MM.1S (cell line): ENCODE measurements around the gene MRPL43.

Experiments
- DNase-seq: peaks from one replicate; pipeline ENCODE4 v3.0.0-alpha.2; 2015
- H2AFZ ChIP-seq: fragments of 300-600 bp; sonication (generic); 2 replicates; pipeline ENCODE4 v1.6.0; 2016; ENCODE audit warnings: antibody characterized with exemption, low read length
- H3F3A ChIP-seq: fragments of 300-600 bp; sonication (generic); 2 replicates; pipeline ENCODE4 v1.6.1; 2016; ENCODE audit warnings: mild to moderate bottlenecking, antibody characterized with exemption, low read length, moderate library complexity, mixed read lengths; ENCODE audit not compliant: insufficient read depth
- H3K27ac ChIP-seq: fragments of 300-600 bp; sonication (generic); 2 replicates; pipeline ENCODE4 v1.5.1; 2016; ENCODE audit warnings: mild to moderate bottlenecking, low read length
- H3K27me3 ChIP-seq: fragments of 300-600 bp; sonication (generic); replicated peaks from 2 replicates; pipeline ENCODE4 v1.6.0; 2016; ENCODE audit warnings: low read length; ENCODE audit not compliant: insufficient read depth
- H3K36me3 ChIP-seq: fragments of 300-600 bp; sonication (generic); replicated peaks from 2 replicates; pipeline ENCODE4 v1.6.1; 2016; ENCODE audit warnings: mild to moderate bottlenecking, low read length, mixed read lengths; ENCODE audit not compliant: insufficient read depth
- H3K4me1 ChIP-seq: fragments of 300-600 bp; sonication (generic); 2 replicates; pipeline ENCODE4 v1.6.1; 2016; ENCODE audit warnings: low read length, mixed read lengths
- H3K4me2 ChIP-seq: fragments of 300-600 bp; sonication (generic); 2 replicates; pipeline ENCODE4 v1.6.0; 2016; ENCODE audit warnings: low read depth, low read length
- H3K4me3 ChIP-seq: fragments of 300-600 bp; sonication (generic); 2 replicates; pipeline ENCODE4 v1.5.1; 2016; ENCODE audit warnings: low read length, mixed read lengths
- H3K79me2 ChIP-seq: fragments of 300-600 bp; sonication (generic); 2 replicates; pipeline ENCODE4 v1.6.1; 2016; ENCODE audit warnings: mixed run types, low read length, mixed read lengths
- H3K9ac ChIP-seq: fragments of 300-600 bp; sonication (generic); 2 replicates; pipeline ENCODE4 v1.6.1; 2016; ENCODE audit warnings: low read length, mixed read lengths
- H3K9me2 ChIP-seq: fragments of 300-600 bp; sonication (generic); replicated peaks from 2 replicates; pipeline ENCODE4 v1.6.1; 2016; ENCODE audit warnings: mild to moderate bottlenecking, low read length, mixed read lengths; ENCODE audit not compliant: insufficient read depth
- H3K9me3 ChIP-seq: fragments of 300-600 bp; sonication (generic); replicated peaks from 2 replicates; pipeline ENCODE4 v1.6.1; 2016; ENCODE audit warnings: mild to moderate bottlenecking, low read length, mixed read lengths; ENCODE audit not compliant: insufficient read depth
- H4K20me1 ChIP-seq: fragments of 300-600 bp; sonication (generic); 2 replicates; pipeline ENCODE4 v1.6.1; 2016; ENCODE audit warnings: mild to moderate bottlenecking, low read length, moderate library complexity, mixed read lengths; ENCODE audit not compliant: insufficient read depth
- CTCF ChIP-seq: fragments of 300-600 bp; sonication (generic); IDR thresholded peaks from 2 replicates; pipeline ENCODE4 v1.5.1; 2016; ENCODE audit warnings: antibody characterized with exemption, low read length, mixed read lengths
- EZH2 ChIP-seq: fragments of 300-600 bp; sonication (generic); optimal IDR thresholded peaks from 2 replicates; pipeline ENCODE3; 2017; ENCODE audit warnings: low read depth, mild to moderate bottlenecking, antibody characterized with exemption, low read length, mixed read lengths
- EZH2phosphoT487 ChIP-seq: fragments of 300-600 bp; sonication (generic); IDR thresholded peaks from 2 replicates; pipeline ENCODE4 v1.6.1; 2018; ENCODE audit warnings: antibody characterized with exemption, low read length

Gene MRPL43

GRCh38 chr10:100939763-100940344 lies 47.4 kb downstream of the MRPL43 start:
- no peak for DNase-seq
- TF ChIP-seq EZH2phosphoT487, result no peak
- no peak for TF ChIP-seq CTCF
- no peak for TF ChIP-seq EZH2
- Histone ChIP-seq H3F3A (no peaks in the 10 kb centered on the region), H3K4me3 (no peak overlapping the region), H3K36me3 (no peaks in the 10 kb centered on the region), H3K9me2 (no peaks in the 10 kb centered on the region), H3K4me1 (no peaks in the 10 kb centered on the region), H3K27me3 (no peaks in the 10 kb centered on the region), H3K9me3 (no peaks in the 10 kb centered on the region), H3K9ac (no peak overlapping the region), H2AFZ (no peak overlapping the region), H3K4me2 (no peak overlapping the region), H3K27ac (no peak overlapping the region), H3K79me2 (no peaks in the 10 kb centered on the region), H4K20me1 (no peaks in the 10 kb centered on the region)
